Glomerular visceral epithelial cell (primary cell): ENCODE measurements around the gene PTGES3L.

Source experiments
- DNase-seq: peaks from one replicate; pipeline ENCODE4 v3.0.0-alpha.2; 2016; ENCODE audit errors: extremely low spot score

Gene PTGES3L

GRCh38 chr17:42979511-42980273 is at the start of gene PTGES3L:
Gene PTGES3L (minus strand): TSS chr17:42980080. CDS start chr17:42980053, 27 bp downstream.
- peak; percentile 62 for DNase-seq

GRCh38 chr17:43028221-43028861 is 48.5 kb upstream of the PTGES3L start:
- DNase-seq, result no peak

GRCh38 chr17:43027091-43028032 is 47.5 kb upstream of the PTGES3L start:
- no peak for DNase-seq

DNA sequence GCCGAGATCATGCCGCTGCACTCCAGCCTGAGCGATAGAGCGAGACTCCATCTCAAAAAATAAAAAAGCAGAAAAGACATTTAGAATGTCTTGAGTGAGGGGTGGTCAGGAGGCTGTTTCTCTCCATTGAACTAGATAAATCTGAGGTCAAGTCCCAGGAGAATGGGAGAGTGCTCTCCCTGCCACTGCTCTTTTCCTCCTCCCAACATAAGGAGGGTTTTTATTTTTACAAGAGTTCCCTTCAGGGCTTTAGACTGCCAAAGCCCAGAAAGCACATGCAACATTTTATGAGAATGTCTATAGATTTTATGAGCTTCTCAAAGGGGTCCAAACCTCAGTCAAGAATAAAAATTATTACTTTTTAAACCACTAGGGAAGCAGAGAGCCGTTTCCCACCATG is 46.7 kb upstream of the PTGES3L start:
- no peak for DNase-seq

DNA sequence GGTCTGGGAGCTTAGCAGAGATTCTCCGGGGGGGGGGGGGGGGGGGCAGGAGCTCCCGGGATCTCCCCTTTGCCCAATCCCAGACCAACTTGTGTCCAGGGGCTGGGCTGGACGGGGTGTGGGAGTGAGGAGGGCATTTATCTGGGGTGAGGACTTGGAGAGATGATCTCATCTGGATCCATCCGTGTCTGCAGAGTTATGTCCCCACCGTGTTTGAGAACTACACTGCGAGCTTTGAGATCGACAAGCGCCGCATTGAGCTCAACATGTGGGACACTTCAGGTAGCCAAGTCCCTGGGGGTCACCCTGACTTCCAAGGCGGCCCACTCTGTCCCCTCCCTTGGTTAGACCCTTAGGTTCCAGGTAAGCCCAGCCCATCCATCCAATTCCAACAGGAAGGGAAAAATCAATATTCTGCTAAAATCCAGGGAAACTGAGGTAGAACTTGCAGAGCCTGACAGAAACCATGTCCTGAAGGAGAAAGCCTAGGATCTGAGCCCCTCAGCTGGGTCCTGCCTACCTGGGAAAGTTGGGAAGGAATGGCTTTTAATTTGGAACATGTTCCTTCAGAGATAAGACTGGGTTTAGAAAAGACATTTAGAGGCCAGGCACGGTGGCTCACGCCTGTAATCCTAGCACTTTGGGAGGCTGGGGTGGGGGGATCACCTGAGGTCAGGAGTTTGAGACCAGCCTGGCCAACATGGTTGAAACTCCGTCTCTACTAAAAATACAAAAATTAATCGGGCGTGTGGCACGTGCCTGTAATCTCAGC is 46.1 kb upstream of the PTGES3L start:
- DNase-seq, result no peak

GRCh38 chr17:43025290-43025657 is 45.4 kb upstream of the PTGES3L start:
- no peak for DNase-seq

- DNase-seq, result peak; percentile 95
These were observed 44.8 kb upstream of the PTGES3L start, which contains the start of gene RND2 for GRCh38 chr17:43024407-43025289. Gene RND2 (plus strand): TSS chr17:43025231. CDS start chr17:43025348, 117 bp downstream.

DNA sequence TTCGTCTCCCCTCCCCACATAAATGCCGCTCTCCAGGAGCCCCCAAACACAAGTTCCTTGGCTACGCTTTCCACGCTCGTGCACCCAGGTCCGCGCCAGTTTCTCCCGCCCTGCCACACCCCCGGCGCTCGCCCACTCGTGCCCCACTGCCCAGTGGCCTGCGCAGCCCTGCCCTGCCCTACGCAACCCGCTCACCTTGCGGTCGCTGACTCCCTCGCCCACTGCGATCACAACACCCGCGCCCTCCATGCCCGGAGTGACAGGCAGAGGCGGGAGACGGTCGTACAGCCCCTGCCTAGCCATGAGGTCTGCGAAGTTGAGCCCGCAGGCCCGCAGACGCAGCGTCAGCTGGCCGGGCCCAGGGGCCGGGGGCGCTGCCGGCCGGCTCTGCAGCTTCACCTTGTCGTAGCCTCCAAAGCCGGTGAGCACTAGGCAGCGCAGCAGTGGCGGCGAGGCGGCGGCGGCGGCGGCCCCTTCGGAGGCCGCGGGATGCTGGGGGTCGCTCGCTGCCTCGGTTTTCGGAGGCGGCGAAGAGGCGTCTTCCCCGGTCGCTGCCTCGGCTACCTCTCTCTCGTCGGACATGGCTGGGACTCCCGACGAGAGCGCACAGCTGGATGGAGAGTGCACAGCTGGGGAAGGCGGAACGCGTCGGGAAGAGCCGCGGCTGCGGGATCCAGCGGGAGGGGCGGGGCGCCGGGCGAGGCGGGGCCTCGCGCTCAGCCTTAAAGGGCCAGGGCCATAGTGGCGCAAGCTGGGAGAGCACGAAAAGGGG is 42.0 kb upstream of the PTGES3L start, which contains the start of gene VAT1:
Gene VAT1 (minus strand): TSS at position 645 of the 772 bp plus-strand sequence. CDS start 63 bp downstream, at position 582.
- DNase-seq, result peak; percentile 82

- DNase-seq, result peak; percentile 83
These were observed 41.2 kb upstream of the PTGES3L start for GRCh38 chr17:43020789-43021740.

DNA sequence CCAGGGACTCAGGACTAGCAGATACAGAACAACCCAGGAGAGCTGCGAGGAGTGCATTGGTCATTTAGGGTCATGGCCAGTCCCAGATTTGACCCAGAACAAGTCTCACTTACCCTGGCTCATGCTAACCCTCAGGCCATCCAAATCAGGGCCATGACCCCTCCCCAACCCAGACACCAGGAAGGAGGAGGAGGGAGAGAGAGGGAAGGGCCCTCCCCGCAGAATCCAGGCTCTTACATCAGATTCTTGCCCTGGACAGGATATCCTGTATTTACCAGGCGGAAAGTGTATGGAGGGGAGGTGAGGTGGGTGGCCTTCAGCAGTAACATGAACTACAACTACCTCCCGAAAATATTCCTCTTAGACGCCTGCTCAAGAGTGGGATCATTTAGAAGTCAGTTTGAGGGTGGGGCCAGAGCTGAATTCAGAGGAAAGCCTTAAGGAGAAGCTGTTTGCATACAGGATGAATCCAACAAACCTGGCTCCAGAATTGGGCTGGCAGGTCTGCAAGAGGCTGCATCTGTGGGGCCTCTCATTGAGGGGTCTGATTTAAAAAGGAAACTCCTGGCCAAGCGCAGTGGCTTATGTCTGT is 40.2 kb upstream of the PTGES3L start:
- DNase-seq, result no peak

- DNase-seq, result no peak
These were observed 39.5 kb upstream of the PTGES3L start for GRCh38 chr17:43019418-43019817.

DNA sequence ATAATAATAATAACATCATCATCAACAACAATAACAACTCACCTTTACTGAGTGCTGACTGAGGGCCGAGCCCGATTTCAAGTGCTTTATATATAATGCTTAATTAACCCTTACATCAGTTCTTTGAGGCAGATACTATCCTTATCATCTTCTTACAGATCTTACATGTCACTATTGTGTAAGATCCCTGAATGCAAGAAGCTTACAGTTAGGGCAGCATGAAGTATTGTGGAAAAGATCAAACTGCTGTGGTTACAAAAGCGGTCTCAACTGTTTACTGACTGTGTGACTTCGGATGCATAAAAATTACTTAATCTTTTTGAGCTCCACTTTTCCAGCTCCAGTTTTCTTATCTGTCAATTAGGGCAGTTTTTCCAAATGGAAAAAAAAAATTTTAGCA is 39.1 kb upstream of the PTGES3L start:
- DNase-seq, result no peak

DNA sequence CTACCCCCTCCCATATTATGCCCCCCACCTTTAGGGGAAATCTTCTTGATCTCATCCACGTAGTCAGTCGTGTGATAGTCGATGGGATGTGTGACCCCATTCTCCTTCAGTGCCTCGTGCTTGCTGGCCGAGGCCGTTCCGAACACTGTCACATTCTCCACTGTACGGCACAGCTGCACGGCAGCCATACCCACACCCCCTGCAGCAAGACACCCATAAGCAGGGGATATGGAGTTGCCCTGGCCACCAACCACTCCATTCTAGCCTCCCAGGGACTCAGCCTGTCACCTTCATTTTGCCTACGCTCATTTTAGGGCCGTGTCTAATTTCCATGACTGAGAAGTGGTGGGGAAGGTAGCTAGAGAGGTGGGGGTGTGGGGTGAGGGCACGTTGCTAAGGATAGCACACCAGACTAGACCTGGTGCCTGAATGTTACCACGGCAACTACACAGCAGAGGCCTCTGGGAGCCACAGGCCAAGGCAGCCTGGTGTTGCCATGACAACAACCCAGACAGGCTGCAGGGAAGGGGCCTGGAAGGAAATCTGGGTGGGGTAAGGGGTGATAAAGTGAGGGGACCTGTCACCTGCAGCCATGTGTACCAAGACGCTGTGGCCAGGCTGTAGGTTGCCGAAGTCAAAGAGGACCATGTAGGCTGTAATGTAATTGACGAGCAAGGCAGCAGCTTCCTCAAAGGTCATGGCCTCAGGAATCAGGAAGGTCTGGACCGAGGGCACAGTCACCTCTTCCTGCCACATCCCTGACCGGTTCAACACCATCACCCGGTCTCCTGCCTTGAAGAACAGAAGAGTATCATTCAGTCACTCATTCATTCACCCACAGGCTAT is 38.4 kb upstream of the PTGES3L start:
- no peak for DNase-seq

- DNase-seq, result no peak
These were observed 36.3 kb upstream of the PTGES3L start for GRCh38 chr17:43016216-43016615.

- no peak for DNase-seq
These were observed 35.7 kb upstream of the PTGES3L start for GRCh38 chr17:43015579-43015978.

DNA sequence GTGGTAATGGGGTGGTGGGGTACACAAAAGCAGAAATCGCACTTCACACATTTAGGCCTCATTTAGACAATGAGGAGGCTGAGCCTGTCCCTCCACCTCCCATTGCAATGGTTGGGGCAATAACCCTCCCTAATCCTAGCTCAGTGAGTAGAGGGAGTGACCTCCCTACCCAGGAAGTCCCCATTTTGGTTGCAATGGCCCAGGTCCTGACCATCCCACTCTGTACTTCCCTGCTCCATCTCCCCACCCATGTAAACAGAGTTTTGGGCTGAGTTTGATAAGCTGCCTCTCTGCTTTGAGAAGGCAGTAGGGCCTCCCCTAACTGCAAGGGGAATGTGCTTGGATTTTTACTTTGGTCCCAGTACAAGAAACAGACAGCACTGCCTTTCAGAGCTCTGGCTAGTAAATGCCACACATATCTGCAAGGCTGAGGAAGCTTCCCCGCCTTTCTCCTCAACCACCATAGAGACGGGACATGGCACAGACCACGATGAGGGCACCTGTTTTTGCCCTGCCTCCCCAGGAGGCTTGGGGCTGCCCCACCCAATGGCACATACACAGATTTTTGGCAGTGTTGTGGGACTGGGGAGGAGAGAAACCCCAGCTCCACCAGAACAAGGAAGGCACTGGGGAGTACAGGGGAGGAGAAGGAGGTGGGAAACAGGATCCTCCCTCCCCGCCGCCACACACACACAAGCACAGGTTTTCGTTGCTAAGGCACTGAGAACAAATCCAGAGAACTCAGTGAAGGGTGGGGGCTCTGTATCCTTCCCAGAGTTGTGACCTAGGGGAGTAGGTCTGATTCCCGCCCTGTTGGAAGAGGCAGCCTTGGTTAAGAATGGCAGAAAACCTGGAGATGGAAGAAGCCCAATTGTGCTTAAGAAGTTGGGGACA is 35.0 kb upstream of the PTGES3L start:
- DNase-seq, result no peak
